Lower leg skin (tissue), 3 donors: ENCODE results near the gene ARFGAP3.

Source experiments
- POLR2A ChIP-seq, 2 donors: fragments of 450-650 bp; IDR thresholded peaks; one replicate each; pipeline ENCODE4 v1.6.1; 2016 to 2017; ENCODE audit warnings: antibody characterized with exemption in 2 of 2, mild to moderate bottlenecking in 1 of 2, moderate library complexity in 1 of 2
- TF ChIP-seq, protein P1 (sequence below), 3 donors: fragments of 450-650 bp; IDR thresholded peaks; one replicate each; pipeline ENCODE4 v1.5.1; 2016; ENCODE audit warnings: antibody characterized with exemption in 3 of 3, mild to moderate bottlenecking in 3 of 3, moderate library complexity in 2 of 3

GRCh38 chr22:42878561-42879305 lies 21.7 kb upstream of the ARFGAP3 start:
- TF ChIP-seq, protein P1, sequence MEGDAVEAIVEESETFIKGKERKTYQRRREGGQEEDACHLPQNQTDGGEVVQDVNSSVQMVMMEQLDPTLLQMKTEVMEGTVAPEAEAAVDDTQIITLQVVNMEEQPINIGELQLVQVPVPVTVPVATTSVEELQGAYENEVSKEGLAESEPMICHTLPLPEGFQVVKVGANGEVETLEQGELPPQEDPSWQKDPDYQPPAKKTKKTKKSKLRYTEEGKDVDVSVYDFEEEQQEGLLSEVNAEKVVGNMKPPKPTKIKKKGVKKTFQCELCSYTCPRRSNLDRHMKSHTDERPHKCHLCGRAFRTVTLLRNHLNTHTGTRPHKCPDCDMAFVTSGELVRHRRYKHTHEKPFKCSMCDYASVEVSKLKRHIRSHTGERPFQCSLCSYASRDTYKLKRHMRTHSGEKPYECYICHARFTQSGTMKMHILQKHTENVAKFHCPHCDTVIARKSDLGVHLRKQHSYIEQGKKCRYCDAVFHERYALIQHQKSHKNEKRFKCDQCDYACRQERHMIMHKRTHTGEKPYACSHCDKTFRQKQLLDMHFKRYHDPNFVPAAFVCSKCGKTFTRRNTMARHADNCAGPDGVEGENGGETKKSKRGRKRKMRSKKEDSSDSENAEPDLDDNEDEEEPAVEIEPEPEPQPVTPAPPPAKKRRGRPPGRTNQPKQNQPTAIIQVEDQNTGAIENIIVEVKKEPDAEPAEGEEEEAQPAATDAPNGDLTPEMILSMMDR (IDR thresholded peaks at IDR 0.05), result no peak
- TF ChIP-seq POLR2A (IDR thresholded peaks at IDR 0.05), result no peak
